PC-3 (cell line): ENCODE measurements around the gene AMPD3. TPM values are rescaled to one million over a fixed set of nuclear protein-coding genes. Genes with fewer than 3 reads are reported as not detected.

Experiments used
- ATAC-seq: fragments of 200-7000 bp; cut with Tn5 transposase; 2 replicates; pipeline ENCODE4 v1.9.1; 2020; ENCODE audit warnings: mild to moderate bottlenecking, moderate library complexity
- BruUV-seq: library from RNA; stranded (reverse); fragments of 400-500 nt; replicated peaks from 2 replicates; lab custom pipeline; 2021; lab: Mats Ljungman, UMichigan
- CTCF ChIA-PET: fragments of 300-600 bp; sonication (Branson Sonifier 250); formaldehyde crosslinking; loops from one replicate; lab custom pipeline; 2022; ENCODE audit warnings: antibody characterized with exemption; lab: Charles Lee
- POLR2A ChIA-PET: fragments of 300-600 bp; sonication (Branson Sonifier 250); formaldehyde crosslinking; loops from one replicate; lab custom pipeline; 2022; ENCODE audit warnings: antibody characterized with exemption; ENCODE audit not compliant: unreplicated experiment; lab: Charles Lee
- DNase-seq: peaks from one replicate; pipeline ENCODE4 v3.0.0-alpha.2; 2015
- H2AFZ ChIP-seq: fragments of 300-600 bp; sonication (generic); 2 replicates; pipeline ENCODE4 v1.6.0; 2016; ENCODE audit warnings: antibody characterized with exemption, low read length
- H3F3A ChIP-seq: fragments of 300-600 bp; sonication (generic); one replicate; pipeline ENCODE4 v1.6.0; 2017; ENCODE audit warnings: antibody characterized with exemption, low read length, control low read depth, mild to moderate bottlenecking; ENCODE audit not compliant: unreplicated experiment
- H3K27ac ChIP-seq: fragments of 300-600 bp; sonication (generic); 2 replicates; pipeline ENCODE4 v1.5.1; 2016; ENCODE audit warnings: mild to moderate bottlenecking, low read length
- H3K27me3 ChIP-seq: fragments of 300-600 bp; sonication (generic); 2 replicates; pipeline ENCODE4 v1.6.1; 2016; ENCODE audit warnings: low read length, mixed read lengths
- H3K36me3 ChIP-seq: fragments of 300-600 bp; sonication (generic); 2 replicates; pipeline ENCODE4 v1.6.1; 2016; ENCODE audit warnings: low read depth, mixed run types, low read length, mixed read lengths
- H3K4me1 ChIP-seq: fragments of 300-600 bp; sonication (generic); 2 replicates; pipeline ENCODE4 v1.5.1; 2016; ENCODE audit warnings: low read length; ENCODE audit not compliant: insufficient read depth
- H3K4me2 ChIP-seq: fragments of 300-600 bp; sonication (generic); 2 replicates; pipeline ENCODE4 v1.6.0; 2016; ENCODE audit warnings: low read length
- H3K4me3 ChIP-seq: fragments of 300-600 bp; sonication (generic); 2 replicates; pipeline ENCODE4 v1.5.1; 2016; ENCODE audit warnings: mild to moderate bottlenecking, low read length, mixed read lengths
- H3K79me2 ChIP-seq: fragments of 300-600 bp; sonication (generic); 2 replicates; pipeline ENCODE4 v1.6.1; 2017; ENCODE audit warnings: low read length, mixed read lengths
- H3K9ac ChIP-seq: fragments of 300-600 bp; sonication (generic); 2 replicates; pipeline ENCODE4 v1.6.0; 2016; ENCODE audit warnings: mild to moderate bottlenecking, low read length
- H3K9me2 ChIP-seq: fragments of 300-600 bp; sonication (generic); replicated peaks from 2 replicates; pipeline ENCODE4 v1.6.1; 2016; ENCODE audit warnings: mixed run types, low read length, mixed read lengths
- H3K9me3 ChIP-seq: fragments of 300-600 bp; sonication (generic); 2 replicates; pipeline ENCODE4 v1.6.1; 2016; ENCODE audit warnings: low read length, mixed read lengths
- H4K20me1 ChIP-seq: fragments of 300-600 bp; sonication (generic); 2 replicates; pipeline ENCODE4 v1.6.1; 2016; ENCODE audit warnings: low read length, mixed read lengths
- EZH2 ChIP-seq: fragments of 300-600 bp; sonication (generic); IDR thresholded peaks from one replicate; pipeline ENCODE4 v1.6.1; 2017; ENCODE audit warnings: antibody characterized with exemption, mild to moderate bottlenecking, low read length; ENCODE audit not compliant: unreplicated experiment
- EZH2phosphoT487 ChIP-seq: fragments of 300-600 bp; sonication (generic); IDR thresholded peaks from 2 replicates; pipeline ENCODE4 v1.6.1; 2018; ENCODE audit warnings: mild to moderate bottlenecking, antibody characterized with exemption, low read length, borderline replicate concordance
- intact Hi-C: fragments of 100-400 bp; cut with micrococcal nuclease; formaldehyde crosslinking; loops from 2 replicates; pipeline ENCODE4 v1.9.0; 2023
- total RNA-seq: library from RNA; depleted of rRNA; stranded (reverse); fragments of >200 nt; gene quantifications from 2 replicates; pipeline ENCODE4 v1.2.3, GENCODE V29; 2014
- TF ChIP-seq, protein P1 (sequence below): fragments of 300-600 bp; sonication (generic); conservative IDR thresholded peaks from 2 replicates; pipeline ENCODE4 v1.5.1; 2017; ENCODE audit warnings: antibody characterized with exemption, low read depth, mild to moderate bottlenecking, low read length

AMPD3 gene
- total RNA-seq, 1 experiment from 2014 or later, result 11.8 TPM

DNA sequence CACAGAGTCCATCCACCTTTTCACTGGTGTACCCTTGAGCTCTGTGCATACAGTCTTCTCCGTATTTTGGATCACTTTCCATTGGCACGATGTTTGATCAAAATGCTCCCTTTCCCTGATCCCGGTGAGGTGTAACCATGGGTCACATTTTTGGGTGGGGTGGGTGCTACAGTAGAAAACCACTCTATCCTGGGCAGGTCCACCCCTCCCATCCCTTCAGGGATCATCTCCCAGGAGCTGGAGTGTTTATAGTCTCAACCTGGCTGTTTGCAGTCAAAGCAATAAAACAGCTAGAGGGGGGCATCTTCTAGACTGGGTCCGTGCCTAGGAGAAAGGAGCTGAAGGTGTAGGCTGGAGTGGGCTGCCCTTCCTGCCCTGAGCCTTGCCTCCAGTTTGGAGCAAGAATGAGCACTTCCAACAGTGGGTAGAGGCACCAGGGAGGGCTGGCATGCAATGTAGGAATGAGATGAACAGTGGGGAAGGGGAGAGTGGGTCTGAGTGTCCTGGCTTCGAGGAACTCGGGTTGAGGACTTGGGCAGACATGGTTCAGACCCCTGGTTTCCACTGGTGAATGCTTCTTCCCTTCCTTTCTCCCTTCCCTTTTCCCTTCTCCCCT, 47.1 kb downstream of the AMPD3 start:
- BruUV-seq, result no TSS peak
- H3K9ac ChIP-seq, result no peak overlapping the region
- H3K4me3 ChIP-seq, result no peak overlapping the region
- H3K36me3 ChIP-seq, result peaks cover 25% of the 10 kb centered on the region
- H3K4me2 ChIP-seq, result no peak overlapping the region
- no peaks in the 10 kb centered on the region for H4K20me1 ChIP-seq
- ATAC-seq, result no peak
- TF ChIP-seq EZH2phosphoT487, result no peak
- TF ChIP-seq EZH2, result no peak
- TF ChIP-seq, protein P1, sequence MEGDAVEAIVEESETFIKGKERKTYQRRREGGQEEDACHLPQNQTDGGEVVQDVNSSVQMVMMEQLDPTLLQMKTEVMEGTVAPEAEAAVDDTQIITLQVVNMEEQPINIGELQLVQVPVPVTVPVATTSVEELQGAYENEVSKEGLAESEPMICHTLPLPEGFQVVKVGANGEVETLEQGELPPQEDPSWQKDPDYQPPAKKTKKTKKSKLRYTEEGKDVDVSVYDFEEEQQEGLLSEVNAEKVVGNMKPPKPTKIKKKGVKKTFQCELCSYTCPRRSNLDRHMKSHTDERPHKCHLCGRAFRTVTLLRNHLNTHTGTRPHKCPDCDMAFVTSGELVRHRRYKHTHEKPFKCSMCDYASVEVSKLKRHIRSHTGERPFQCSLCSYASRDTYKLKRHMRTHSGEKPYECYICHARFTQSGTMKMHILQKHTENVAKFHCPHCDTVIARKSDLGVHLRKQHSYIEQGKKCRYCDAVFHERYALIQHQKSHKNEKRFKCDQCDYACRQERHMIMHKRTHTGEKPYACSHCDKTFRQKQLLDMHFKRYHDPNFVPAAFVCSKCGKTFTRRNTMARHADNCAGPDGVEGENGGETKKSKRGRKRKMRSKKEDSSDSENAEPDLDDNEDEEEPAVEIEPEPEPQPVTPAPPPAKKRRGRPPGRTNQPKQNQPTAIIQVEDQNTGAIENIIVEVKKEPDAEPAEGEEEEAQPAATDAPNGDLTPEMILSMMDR, result no peak
- no peak overlapping the region for H2AFZ ChIP-seq
- POLR2A ChIA-PET, result no interaction called here
- H3K9me3 ChIP-seq, result no peaks in the 10 kb centered on the region
- intact Hi-C loops, result no loop called here
- no peaks in the 10 kb centered on the region for H3K79me2 ChIP-seq
- H3K9me2 ChIP-seq, result no peaks in the 10 kb centered on the region
- H3F3A ChIP-seq, result no peaks in the 10 kb centered on the region
- H3K27ac ChIP-seq, result no peak overlapping the region
- CTCF ChIA-PET, result no interaction called here
- no peaks in the 10 kb centered on the region for H3K27me3 ChIP-seq
- no peak for DNase-seq
- no peaks in the 10 kb centered on the region for H3K4me1 ChIP-seq

DNA sequence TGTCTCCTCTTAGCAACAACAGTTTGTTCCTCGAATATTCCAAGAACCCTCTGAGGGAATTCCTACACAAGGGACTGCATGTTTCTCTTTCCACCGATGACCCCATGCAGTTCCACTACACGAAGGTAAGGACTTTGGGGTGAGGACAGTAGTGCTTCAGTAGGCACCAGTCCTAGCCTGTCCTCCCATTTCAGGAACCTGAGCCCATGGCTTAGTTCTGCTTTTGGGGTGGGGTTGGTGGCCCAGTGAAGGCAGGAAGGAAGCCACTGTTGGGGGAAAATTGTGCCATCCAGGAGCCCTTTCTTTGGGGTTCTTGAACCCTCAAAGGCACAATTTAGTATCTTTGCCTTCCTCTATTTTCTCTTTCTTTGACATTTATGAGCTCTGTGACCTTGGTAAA, 47.7 kb downstream of the AMPD3 start:
- Histone ChIP-seq H3K4me3 (no peak overlapping the region), H3K79me2 (no peaks in the 10 kb centered on the region), H2AFZ (no peak overlapping the region), H3K4me1 (no peaks in the 10 kb centered on the region), H3K36me3 (peaks cover 25% of the 10 kb centered on the region), H3K27ac (no peak overlapping the region), H3K9me3 (no peaks in the 10 kb centered on the region), H3K27me3 (no peaks in the 10 kb centered on the region), H4K20me1 (no peaks in the 10 kb centered on the region), H3K9ac (no peak overlapping the region), H3F3A (no peaks in the 10 kb centered on the region), H3K4me2 (no peak overlapping the region), H3K9me2 (no peaks in the 10 kb centered on the region)
- POLR2A ChIA-PET, result no interaction called here
- TF ChIP-seq, protein P1, result no peak
- no peak for TF ChIP-seq EZH2phosphoT487
- TF ChIP-seq EZH2, result no peak
- CTCF ChIA-PET, result no interaction called here
- DNase-seq, result no peak
- intact Hi-C loops, result no loop called here
- ATAC-seq, result no peak
- BruUV-seq, result no TSS peak

DNA sequence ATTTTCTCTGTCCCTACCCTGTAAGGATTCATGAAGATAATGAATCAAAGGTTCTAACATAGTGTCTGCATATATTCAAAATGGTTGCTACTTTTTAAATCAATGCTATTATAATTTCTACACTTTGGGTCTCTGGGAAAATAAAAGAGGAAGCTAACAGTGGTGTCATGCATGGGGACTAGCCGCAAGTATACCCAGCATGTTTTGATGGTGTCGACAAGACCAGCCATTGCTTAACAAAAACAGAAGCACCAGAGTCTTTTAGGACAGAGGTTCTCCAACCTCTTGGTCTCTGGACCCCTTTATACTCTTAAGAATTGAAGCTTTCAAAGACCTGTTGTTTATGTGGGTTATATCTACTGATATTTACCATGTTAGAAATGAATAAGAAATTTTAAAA, 48.2 kb downstream of the AMPD3 start:
- BruUV-seq, result no TSS peak

More for the DNA sequence above, 48.2 kb downstream of the AMPD3 start:
- no peaks in the 10 kb centered on the region for H3K27me3 ChIP-seq
- H3K9ac ChIP-seq, result no peak overlapping the region
- TF ChIP-seq, protein P1, result no peak
- H2AFZ ChIP-seq, result no peak overlapping the region
- H3K79me2 ChIP-seq, result no peaks in the 10 kb centered on the region
- no peak for DNase-seq
- POLR2A ChIA-PET, result no interaction called here
- H3K4me1 ChIP-seq, result no peaks in the 10 kb centered on the region
- CTCF ChIA-PET, result no interaction called here
- H3K4me2 ChIP-seq, result no peak overlapping the region
- no peaks in the 10 kb centered on the region for H3K9me3 ChIP-seq
- no peak overlapping the region for H3K27ac ChIP-seq
- no peaks in the 10 kb centered on the region for H3F3A ChIP-seq
- H3K36me3 ChIP-seq, result peaks cover 25% of the 10 kb centered on the region
- intact Hi-C loops, result no loop called here
- H4K20me1 ChIP-seq, result no peaks in the 10 kb centered on the region
- no peaks in the 10 kb centered on the region for H3K9me2 ChIP-seq
- no peak for ATAC-seq
- no peak overlapping the region for H3K4me3 ChIP-seq
